Epithelial cell of proximal tubule (primary cell): ENCODE measurements around the gene SLC39A11. TPM values are rescaled to one million over a fixed set of nuclear protein-coding genes. Genes with fewer than 3 reads are reported as not detected.

ENCODE experiments used
- DNase-seq: peaks from one replicate; pipeline ENCODE4 v3.0.0-alpha.2; 2011; ENCODE audit warnings: low read depth
- H3K4me3 ChIP-seq: 2 replicates; pipeline ENCODE4 v1.5.1; 2011; ENCODE audit warnings: low read depth, mild to moderate bottlenecking, low read length
- CTCF ChIP-seq: conservative IDR thresholded peaks from 2 replicates; pipeline ENCODE4 v1.5.1; 2012; ENCODE audit warnings: low read depth, mild to moderate bottlenecking, low read length
- total RNA-seq: library from RNA; depleted of rRNA; stranded (reverse); fragments of >200 nt; gene quantifications from 2 replicates; pipeline ENCODE4 v1.2.3, GENCODE V29; 2015

Gene SLC39A11
- total RNA-seq, 1 donor from 2014 or later, result 12.6 TPM

GRCh38 chr17:72921347-72922054 lies 171.0 kb downstream of the SLC39A11 start:
- no peak overlapping the region for H3K4me3 ChIP-seq
- TF ChIP-seq CTCF, result no peak
- DNase-seq, result no peak

GRCh38 chr17:72920513-72920912 lies 172.0 kb downstream of the SLC39A11 start:
- DNase-seq, result no peak
- TF ChIP-seq CTCF, result no peak

GRCh38 chr17:72916991-72917390 lies 175.5 kb downstream of the SLC39A11 start:
- H3K4me3 ChIP-seq, result no peak overlapping the region
- DNase-seq, result no peak
- no peak for TF ChIP-seq CTCF

More at GRCh38 chr17:72920513-72920912, 172.0 kb downstream of the SLC39A11 start:
- no peak overlapping the region for H3K4me3 ChIP-seq

- no peak for DNase-seq
- TF ChIP-seq CTCF, result no peak
- no peak overlapping the region for H3K4me3 ChIP-seq
Observed at GRCh38 chr17:72915625-72916081, 176.8 kb downstream of the SLC39A11 start.

- no peak overlapping the region for H3K4me3 ChIP-seq
- TF ChIP-seq CTCF, result no peak
- no peak for DNase-seq
Observed at GRCh38 chr17:72913142-72913682, 179.3 kb downstream of the SLC39A11 start.

GRCh38 chr17:72906306-72906705 lies 186.2 kb downstream of the SLC39A11 start:
- no peak for TF ChIP-seq CTCF
- no peak overlapping the region for H3K4me3 ChIP-seq
- DNase-seq, result no peak

- H3K4me3 ChIP-seq, result no peak overlapping the region
- no peak for TF ChIP-seq CTCF
- DNase-seq, result no peak
Observed at GRCh38 chr17:72903522-72903921, 189.0 kb downstream of the SLC39A11 start.
